ENCODE results near the gene TMEM208. TPM values are rescaled to one million over a fixed set of nuclear protein-coding genes. Genes with fewer than 3 reads are reported as not detected.

The TMEM208 gene
- total and polyA plus RNA-seq, 3 experiments from 2014 or later: 58.4 to 83.7 (median 69.5) TPM

DNA sequence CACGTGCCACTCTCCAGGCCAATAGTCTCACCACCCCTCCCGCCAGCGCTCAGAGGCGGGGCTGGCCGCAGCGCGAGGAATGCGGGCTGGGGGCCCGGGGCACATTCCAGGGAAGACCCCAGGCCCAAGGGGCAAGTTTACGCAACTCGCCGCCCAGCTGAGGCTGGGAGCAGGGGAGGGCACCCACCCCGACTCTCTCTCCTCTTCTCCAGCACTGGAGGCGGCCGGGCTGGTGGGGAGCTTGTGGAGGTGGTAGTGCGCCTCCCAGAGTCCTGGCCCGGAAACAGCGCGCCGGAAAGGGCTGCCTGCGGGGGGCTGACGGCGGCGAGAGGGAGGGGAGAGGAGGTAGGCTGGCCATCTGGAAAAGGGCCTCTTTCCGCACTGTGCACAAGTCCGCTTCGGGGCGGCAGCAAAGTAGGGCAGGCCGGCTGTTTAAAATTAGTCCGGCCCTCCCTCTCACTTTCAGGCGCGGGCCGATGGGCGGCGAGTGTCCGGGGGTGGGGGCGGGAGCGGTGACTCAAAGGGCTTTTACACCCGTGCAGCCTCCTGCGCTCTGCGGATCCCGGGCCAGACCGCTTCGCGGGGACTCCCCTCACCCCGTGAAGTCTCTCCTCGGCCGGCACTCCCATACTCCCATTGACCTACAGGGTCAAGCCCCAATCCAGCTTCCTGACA lies 19.3 kb downstream of the TMEM208 start:
- peak overlapping the region; percentile 43 to 97 (median 88) for H3K27ac Mint-ChIP-seq
- H3K4me3 Mint-ChIP-seq: peak overlapping the region; percentile 82 to 97 (median 91)
- Histone ChIP-seq H3K36me3 (ENCODE audit: insufficient read depth, low read length) (no peaks in the 10 kb centered on the region), H3K4me1 (ENCODE audit: insufficient read depth, low read length) (peaks cover 48% of the 10 kb centered on the region), H3K27me3 (ENCODE audit: insufficient read depth, low read length, poor library complexity, severe bottlenecking) (no peaks in the 10 kb centered on the region), H3K4me3 (ENCODE audit: low read length) (peak overlapping the region; percentile 73), H3K27ac (ENCODE audit: low read depth, low read length) (peak overlapping the region; percentile 72), H3K9me3 (ENCODE audit: low read length) (no peaks in the 10 kb centered on the region)
- peak; percentile 21 to 69 (median 45) for DNase-seq
- H3K4me1 Mint-ChIP-seq: peaks cover 34 to 61% (median 52%) of the 10 kb centered on the region in 3 donors
- CTCF ChIA-PET: interaction anchor here (1.2 to 1.9 kb wide), 4 partner anchors 15 to 229 kb away, joined by 3 to 7 read pairs (median 4); partner anchors contain the start of genes FBXL8, TMEM208 and TRADD
- peaks cover 0 to 6% (median 0%) of the 10 kb centered on the region in 3 donors for H3K36me3 Mint-ChIP-seq
- no peaks in the 10 kb centered on the region for H3K9me3 Mint-ChIP-seq
- POLR2A ChIA-PET: interaction anchor here (0.7 to 1.6 kb wide), 2 partner anchors 19 to 51 kb away, joined by 3 to 14 read pairs; partner anchors contain the start of gene TMEM208
- H3K27me3 Mint-ChIP-seq: no peaks in the 10 kb centered on the region

- H3K27ac ChIP-seq (ENCODE audit: low read depth, low read length): peak overlapping the region; percentile 72
- H3K27me3 Mint-ChIP-seq: no peaks in the 10 kb centered on the region
- peak overlapping the region; percentile 82 to 97 (median 91) for H3K4me3 Mint-ChIP-seq
- peak in 3 of 5 donors; percentile 24 to 47 (median 46) for DNase-seq
- ChIA-PET POLR2A (interaction anchor here (1.6 kb wide), 1 partner anchor 20 kb away, joined by 14 read pairs; the partner anchor contains the start of gene TMEM208), CTCF (interaction anchor here (0.6 to 1.9 kb wide), 6 partner anchors 15 to 267 kb away, joined by 3 to 7 read pairs (median 4); partner anchors contain the start of genes FBXL8, TMEM208 and TRADD)
- H3K9me3 ChIP-seq (ENCODE audit: low read length): no peaks in the 10 kb centered on the region
- no peaks in the 10 kb centered on the region for H3K36me3 ChIP-seq (ENCODE audit: insufficient read depth, low read length)
- no peaks in the 10 kb centered on the region for H3K27me3 ChIP-seq (ENCODE audit: insufficient read depth, low read length, poor library complexity, severe bottlenecking)
- H3K4me3 ChIP-seq (ENCODE audit: low read length): peak overlapping the region; percentile 73
- H3K9me3 Mint-ChIP-seq: no peaks in the 10 kb centered on the region
- H3K4me1 ChIP-seq (ENCODE audit: insufficient read depth, low read length): peaks cover 48% of the 10 kb centered on the region
- H3K36me3 Mint-ChIP-seq: peaks cover 0 to 6% (median 0%) of the 10 kb centered on the region in 3 donors
- H3K4me1 Mint-ChIP-seq: peaks cover 31 to 56% (median 52%) of the 10 kb centered on the region in 3 donors
- peak overlapping the region; percentile 67 to 97 (median 90) for H3K27ac Mint-ChIP-seq
Measured at GRCh38 chr16:67246756-67247191, 19.8 kb downstream of the TMEM208 start.

GRCh38 chr16:67247192-67248072 lies 20.5 kb downstream of the TMEM208 start, which contains the start of gene FHOD1:
TSS of gene FHOD1 (minus strand) at chr16:67247481. CDS start at chr16:67247410, 71 bp downstream.
- Histone ChIP-seq H3K9me3 (ENCODE audit: low read length) (no peaks in the 10 kb centered on the region), H3K4me1 (ENCODE audit: insufficient read depth, low read length) (peaks cover 48% of the 10 kb centered on the region), H3K27me3 (ENCODE audit: insufficient read depth, low read length, poor library complexity, severe bottlenecking) (no peaks in the 10 kb centered on the region), H3K27ac (ENCODE audit: low read depth, low read length) (peak within 1 kb of the TSS; percentile 72), H3K4me3 (ENCODE audit: low read length) (peak within 1 kb of the TSS; percentile 73), H3K36me3 (ENCODE audit: insufficient read depth, low read length) (no peaks in the 10 kb centered on the region)
- Mint-ChIP-seq H3K27me3 (no peaks in the 10 kb centered on the region), H3K4me3 (peak within 1 kb of the TSS; percentile 82 to 97 (median 91)), H3K4me1 (peaks cover 31 to 56% (median 52%) of the 10 kb centered on the region in 3 donors), H3K27ac (peak within 1 kb of the TSS; percentile 67 to 97 (median 90)), H3K9me3 (no peaks in the 10 kb centered on the region), H3K36me3 (peaks cover 0 to 6% (median 0%) of the 10 kb centered on the region in 3 donors)
- CTCF ChIA-PET: interaction anchor here (0.6 to 1.9 kb wide), 7 partner anchors 12 to 267 kb away, joined by 3 to 7 read pairs (median 3); partner anchors contain the start of genes FBXL8, TMEM208 and TRADD
- POLR2A ChIA-PET: interaction anchor here (1.6 to 2.0 kb wide), 2 partner anchors 21 to 62 kb away, joined by 5 to 14 read pairs; partner anchors contain the start of gene TMEM208
- DNase-seq: peak; percentile 90 to 97 (median 95)

DNA sequence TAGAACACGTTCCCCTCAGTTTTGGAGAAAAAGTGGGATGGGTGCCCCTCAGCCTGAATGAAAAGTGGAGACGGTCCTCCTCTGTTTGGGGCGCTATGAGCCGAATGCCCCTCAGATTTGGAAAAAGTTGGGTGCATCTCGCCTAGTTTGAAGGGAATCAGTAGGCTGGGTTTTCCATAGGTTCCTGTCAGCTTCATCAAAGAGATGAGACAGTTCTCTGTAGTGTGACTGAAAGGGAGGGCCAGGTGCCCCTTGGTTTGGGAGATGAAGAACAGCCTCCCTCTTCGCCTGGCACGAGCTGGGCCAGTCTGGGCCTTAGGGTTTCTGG lies 21.1 kb downstream of the TMEM208 start:
- Histone ChIP-seq H3K27ac (ENCODE audit: low read depth, low read length) (peak overlapping the region; percentile 29), H3K4me1 (ENCODE audit: insufficient read depth, low read length) (peaks cover 48% of the 10 kb centered on the region), H3K36me3 (ENCODE audit: insufficient read depth, low read length) (no peaks in the 10 kb centered on the region), H3K4me3 (ENCODE audit: low read length) (peak overlapping the region; percentile 73), H3K27me3 (ENCODE audit: insufficient read depth, low read length, poor library complexity, severe bottlenecking) (no peaks in the 10 kb centered on the region), H3K9me3 (ENCODE audit: low read length) (no peaks in the 10 kb centered on the region)
- no peak for DNase-seq
- peaks cover 31 to 56% (median 52%) of the 10 kb centered on the region in 3 donors for H3K4me1 Mint-ChIP-seq
- H3K27me3 Mint-ChIP-seq: no peaks in the 10 kb centered on the region
- peaks cover 0 to 4% (median 0%) of the 10 kb centered on the region in 3 donors for H3K36me3 Mint-ChIP-seq
- peak overlapping the region; percentile 82 to 97 (median 91) for H3K4me3 Mint-ChIP-seq
- H3K27ac Mint-ChIP-seq: peak overlapping the region; percentile 54 to 97 (median 89)
- no peaks in the 10 kb centered on the region for H3K9me3 Mint-ChIP-seq
- ChIA-PET POLR2A (interaction anchor here (0.5 to 2.0 kb wide), 4 partner anchors 21 to 751 kb away, joined by 3 to 14 read pairs (median 4); partner anchors contain the start of gene TMEM208), CTCF (interaction anchor here (0.7 to 1.9 kb wide), 5 partner anchors 13 to 266 kb away, joined by 3 to 7 read pairs (median 3); partner anchors contain the start of genes E2F4, FBXL8 and TRADD)

- H3K36me3 Mint-ChIP-seq: peaks cover 0 to 4% (median 0%) of the 10 kb centered on the region in 3 donors
- H3K4me1 Mint-ChIP-seq: peaks cover 31 to 54% (median 50%) of the 10 kb centered on the region in 3 donors
- H3K4me3 Mint-ChIP-seq: peak within 1 kb of the TSS; percentile 82 to 97 (median 91)
- POLR2A ChIA-PET: interaction anchor here (0.5 to 2.0 kb wide), 3 partner anchors 22 to 750 kb away, joined by 3 to 5 read pairs (median 3); partner anchors contain the start of gene TMEM208
- Histone ChIP-seq H3K4me3 (ENCODE audit: low read length) (peak within 1 kb of the TSS; percentile 73), H3K9me3 (ENCODE audit: low read length) (no peaks in the 10 kb centered on the region), H3K27ac (ENCODE audit: low read depth, low read length) (peak within 1 kb of the TSS; percentile 29), H3K4me1 (ENCODE audit: insufficient read depth, low read length) (peaks cover 45% of the 10 kb centered on the region), H3K27me3 (ENCODE audit: insufficient read depth, low read length, poor library complexity, severe bottlenecking) (no peaks in the 10 kb centered on the region), H3K36me3 (ENCODE audit: insufficient read depth, low read length) (no peaks in the 10 kb centered on the region)
- no peaks in the 10 kb centered on the region for H3K27me3 Mint-ChIP-seq
- peak within 1 kb of the TSS; percentile 54 to 97 (median 90) for H3K27ac Mint-ChIP-seq
- peak; percentile 17 to 54 (median 30) for DNase-seq
- H3K9me3 Mint-ChIP-seq: no peaks in the 10 kb centered on the region
- CTCF ChIA-PET: interaction anchor here (1.2 to 1.3 kb wide), 2 partner anchors 13 to 56 kb away, joined by 3 to 4 read pairs; partner anchors contain the start of gene E2F4
Measured at GRCh38 chr16:67248401-67249177, 21.7 kb downstream of the TMEM208 start, which contains the start of gene SLC9A5. TSS of gene SLC9A5 (plus strand) at chr16:67248979. CDS start at chr16:67249015, 36 bp downstream.

- Histone ChIP-seq H3K4me1 (ENCODE audit: insufficient read depth, low read length) (peaks cover 37% of the 10 kb centered on the region), H3K36me3 (ENCODE audit: insufficient read depth, low read length) (no peaks in the 10 kb centered on the region), H3K27me3 (ENCODE audit: insufficient read depth, low read length, poor library complexity, severe bottlenecking) (no peaks in the 10 kb centered on the region), H3K27ac (ENCODE audit: low read depth, low read length) (no peak overlapping the region), H3K4me3 (ENCODE audit: low read length) (peak overlapping the region; percentile 73), H3K9me3 (ENCODE audit: low read length) (no peaks in the 10 kb centered on the region)
- ChIA-PET CTCF (interaction anchor here (1.0 to 1.3 kb wide), 2 partner anchors 11 to 57 kb away, joined by 3 read pairs; partner anchors contain the start of gene E2F4), POLR2A (interaction anchor here (1.0 kb wide), 1 partner anchor 23 kb away, joined by 3 read pairs; the partner anchor contains the start of gene TMEM208)
- Mint-ChIP-seq H3K4me3 (peak overlapping the region; percentile 63 to 86 (median 82)), H3K27me3 (no peaks in the 10 kb centered on the region), H3K4me1 (peaks cover 26 to 46% (median 42%) of the 10 kb centered on the region in 3 donors), H3K9me3 (no peaks in the 10 kb centered on the region), H3K36me3 (peaks cover 0 to 4% (median 0%) of the 10 kb centered on the region in 3 donors), H3K27ac (peak overlapping the region in 3 of 8 donors; percentile 56 to 93 (median 61))
- DNase-seq: peak in 1 of 5 donors; percentile 36
Measured at GRCh38 chr16:67249178-67250044, 22.5 kb downstream of the TMEM208 start.

All from CD8-positive, alpha-beta memory T cell (primary cell).